IMR-90 (cell line): ENCODE data around the gene RPH3AL. TPM values are rescaled to one million over a fixed set of nuclear protein-coding genes. Genes with fewer than 3 reads are reported as not detected.

Experiments
- ATAC-seq: fragments of 200-7000 bp; cut with Tn5 transposase; 2 replicates; pipeline ENCODE4 v1.9.1; 2020; ENCODE audit warnings: low read depth, mild to moderate bottlenecking, moderate library complexity
- BruUV-seq: library from RNA; stranded (reverse); fragments of 400-500 nt; replicated peaks from 2 replicates; lab custom pipeline; 2021; lab: Mats Ljungman, UMichigan
- CTCF ChIA-PET: fragments of 300-600 bp; formaldehyde crosslinking; extraction: SDS; loops from one replicate; lab custom pipeline; 2021; ENCODE audit warnings: antibody characterized with exemption; lab: Yijun Ruan, JAX
- POLR2A ChIA-PET: fragments of 300-600 bp; sonication (Branson Sonifier 250); formaldehyde crosslinking; loops from one replicate; lab custom pipeline; 2022; ENCODE audit warnings: antibody characterized with exemption; ENCODE audit not compliant: unreplicated experiment; lab: Charles Lee
- DNase-seq: peaks from one replicate; pipeline ENCODE4 v3.0.0; 2013
- H2AFZ ChIP-seq: replicated peaks from 2 replicates; pipeline ENCODE3; 2013; ENCODE audit warnings: low read length, mild to moderate bottlenecking; ENCODE audit not compliant: poor library complexity
- H2AK5ac ChIP-seq: 2 replicates; pipeline ENCODE4 v1.6.1; 2013; ENCODE audit warnings: low read depth, low read length, inconsistent platforms
- H2AK9ac ChIP-seq: replicated peaks from 2 replicates; pipeline ENCODE3; 2013; ENCODE audit warnings: mild to moderate bottlenecking, low read depth, low read length, moderate library complexity; ENCODE audit not compliant: poor library complexity
- H2BK120ac ChIP-seq: 2 replicates; pipeline ENCODE4 v1.6.1; 2013; ENCODE audit warnings: low read depth, low read length, inconsistent platforms
- H2BK15ac ChIP-seq: 3 replicates; pipeline ENCODE4 v1.6.1; 2013; ENCODE audit warnings: low read depth, low read length, inconsistent platforms
- H2BK20ac ChIP-seq: 2 replicates; pipeline ENCODE4 v1.6.1; 2013; ENCODE audit warnings: low read depth, mild to moderate bottlenecking, inconsistent platforms, low read length, moderate library complexity
- H2BK5ac ChIP-seq: 2 replicates; pipeline ENCODE4 v1.6.1; 2013; ENCODE audit warnings: mild to moderate bottlenecking, low read depth, low read length, inconsistent platforms; ENCODE audit not compliant: poor library complexity, severe bottlenecking
- H3K14ac ChIP-seq: replicated peaks from 2 replicates; pipeline ENCODE4 v1.6.1; 2013; ENCODE audit warnings: low read depth, low read length, inconsistent platforms
- H3K18ac ChIP-seq: 2 replicates; pipeline ENCODE4 v1.6.1; 2013; ENCODE audit warnings: low read depth, low read length, control low read depth
- H3K23ac ChIP-seq: 2 replicates; pipeline ENCODE4 v1.6.1; 2013; ENCODE audit warnings: low read depth, low read length, inconsistent platforms
- H3K27ac ChIP-seq: 2 replicates; pipeline ENCODE4 v1.5.1; 2013; ENCODE audit warnings: mild to moderate bottlenecking, control low read depth, low read length; ENCODE audit not compliant: insufficient read depth
- H3K27me3 ChIP-seq: 2 replicates; pipeline ENCODE4 v1.6.1; 2013; ENCODE audit warnings: low read length; ENCODE audit not compliant: control insufficient read depth, insufficient read depth
- H3K36me3 ChIP-seq: 2 replicates; pipeline ENCODE4 v1.6.1; 2013; ENCODE audit warnings: low read length, mixed read lengths; ENCODE audit not compliant: control insufficient read depth, insufficient read depth
- H3K4ac ChIP-seq: 2 replicates; pipeline ENCODE4 v1.6.1; 2013; ENCODE audit warnings: low read depth, low read length, inconsistent platforms
- H3K4me1 ChIP-seq: 2 replicates; pipeline ENCODE4 v1.6.1; 2013; ENCODE audit warnings: low read length, mixed read lengths; ENCODE audit not compliant: control insufficient read depth, insufficient read depth
- H3K4me2 ChIP-seq: 2 replicates; pipeline ENCODE4 v1.6.1; 2013; ENCODE audit warnings: low read depth, mild to moderate bottlenecking, control low read depth, low read length, moderate library complexity
- H3K4me3 ChIP-seq: 2 replicates; pipeline ENCODE4 v1.5.1; 2013; ENCODE audit warnings: low read depth, mild to moderate bottlenecking, control low read depth, low read length, moderate library complexity; ENCODE audit not compliant: insufficient read depth
- H3K56ac ChIP-seq: 2 replicates; pipeline ENCODE4 v1.6.1; 2013; ENCODE audit warnings: low read length, inconsistent platforms; ENCODE audit not compliant: insufficient read depth; ENCODE audit errors: extremely low read depth
- H3K79me1 ChIP-seq, 2 experiments: 2 replicates each; pipeline ENCODE4 v1.6.1; 2013; ENCODE audit warnings: low read length in 2 of 2, inconsistent platforms in 1 of 2, low read depth in 1 of 2
- H3K9ac ChIP-seq: 2 replicates; pipeline ENCODE4 v1.6.1; 2013; ENCODE audit warnings: low read depth, low read length, control low read depth
- H3K9me1 ChIP-seq: 2 replicates; pipeline ENCODE4 v1.6.1; 2013; ENCODE audit warnings: low read length, inconsistent platforms; ENCODE audit not compliant: insufficient read depth
- H3K9me3 ChIP-seq: 2 replicates; pipeline ENCODE4 v1.6.1; 2013; ENCODE audit warnings: low read length; ENCODE audit not compliant: control insufficient read depth, insufficient read depth
- H4K20me1 ChIP-seq: 2 replicates; pipeline ENCODE4 v1.6.1; 2013; ENCODE audit warnings: low read length, inconsistent platforms; ENCODE audit not compliant: insufficient read depth
- H4K5ac ChIP-seq: 2 replicates; pipeline ENCODE4 v1.6.1; 2013; ENCODE audit warnings: mild to moderate bottlenecking, low read depth, low read length, control low read depth
- H4K8ac ChIP-seq, 2 experiments: 2 replicates each; pipeline ENCODE4 v1.6.1; 2013; ENCODE audit warnings: low read depth in 2 of 2, low read length in 2 of 2, control low read depth in 1 of 2, inconsistent platforms in 1 of 2
- H4K91ac ChIP-seq: 2 replicates; pipeline ENCODE4 v1.6.1; 2013; ENCODE audit warnings: low read depth, low read length, inconsistent platforms; ENCODE audit not compliant: insufficient read depth
- BHLHE40 ChIP-seq: fragments of 150-350 bp; IDR thresholded peaks from 2 replicates; pipeline ENCODE4 v1.6.1; 2016; ENCODE audit warnings: mild to moderate bottlenecking, low read depth, low read length
- CEBPB ChIP-seq: IDR thresholded peaks from 2 replicates; pipeline ENCODE4 v1.6.1; 2012; ENCODE audit warnings: low read depth, low read length, improper control_type of control experiment
- MAFK ChIP-seq: IDR thresholded peaks from 2 replicates; pipeline ENCODE4 v1.6.1; 2012; ENCODE audit warnings: low read depth, low read length, improper control_type of control experiment
- NFE2L2 ChIP-seq: fragments of 150-350 bp; IDR thresholded peaks from 2 replicates; pipeline ENCODE4 v1.6.1; 2016; ENCODE audit warnings: low read depth, mild to moderate bottlenecking, low read length
- POLR2A ChIP-seq: IDR thresholded peaks from 2 replicates; pipeline ENCODE4 v1.6.1; 2012; ENCODE audit warnings: mild to moderate bottlenecking, low read depth, low read length
- WGBS, 2 experiments: methylation state at CpG; one replicate each; pipeline versions ENCODE4 v1.1.5 to v1.1.7; 2013; ENCODE audit warnings: missing lambda C conversion rate in 2 of 2; ENCODE audit not compliant: insufficient read length in 1 of 2; ENCODE audit errors: extremely low coverage in 2 of 2; 5-methylcytosine and 5-hydroxymethylcytosine counted together
- dilution Hi-C: fragments of 300-500 bp; cut with HindIII; formaldehyde crosslinking; loops from one replicate; pipeline ENCODE4 v1.14.3; 2018; ENCODE audit warnings: low sequenced_read_pairs; ENCODE audit not compliant: unreplicated experiment
- in situ Hi-C: fragments of 300-500 bp; cut with MboI; formaldehyde crosslinking; loops from 3 replicates; pipeline ENCODE4 v1.14.3; 2019; ENCODE audit warnings: low sequenced_read_pairs, inconsistent platforms, mixed read lengths
- intact Hi-C: fragments of 100-400 bp; cut with micrococcal nuclease; formaldehyde crosslinking; loops from 2 replicates; pipeline ENCODE4 v1.10.0; 2022
- polyA plus RNA-seq, 3 experiments: library from polyadenylated mRNA; depleted of rRNA; stranded (reverse); fragments of >200 nt; gene quantifications; 2 replicates each; pipeline ENCODE4 v1.2.3, GENCODE V29; 2012; ENCODE audit warnings: low replicate concordance in 1 of 3
- total RNA-seq: library from RNA; depleted of rRNA; stranded (reverse); fragments of >200 nt; gene quantifications from 2 replicates; pipeline ENCODE4 v1.2.3, GENCODE V29; 2012
- TF ChIP-seq, protein P1 (sequence below): conservative IDR thresholded peaks from 2 replicates; pipeline ENCODE4 v1.5.1; 2012; ENCODE audit warnings: mild to moderate bottlenecking, low read depth, low read length, improper control_type of control experiment
- TF ChIP-seq, protein P2 (sequence below): fragments of 150-350 bp; IDR thresholded peaks from 2 replicates; pipeline ENCODE4 v1.6.1; 2017; ENCODE audit warnings: mild to moderate bottlenecking, antibody characterized with exemption, low read length, low read depth

RPH3AL gene
- total and polyA plus RNA-seq, 2 of the 4 experiments (the other 2 are of a cell fraction) = 1.8 to 2.5 TPM

DNA sequence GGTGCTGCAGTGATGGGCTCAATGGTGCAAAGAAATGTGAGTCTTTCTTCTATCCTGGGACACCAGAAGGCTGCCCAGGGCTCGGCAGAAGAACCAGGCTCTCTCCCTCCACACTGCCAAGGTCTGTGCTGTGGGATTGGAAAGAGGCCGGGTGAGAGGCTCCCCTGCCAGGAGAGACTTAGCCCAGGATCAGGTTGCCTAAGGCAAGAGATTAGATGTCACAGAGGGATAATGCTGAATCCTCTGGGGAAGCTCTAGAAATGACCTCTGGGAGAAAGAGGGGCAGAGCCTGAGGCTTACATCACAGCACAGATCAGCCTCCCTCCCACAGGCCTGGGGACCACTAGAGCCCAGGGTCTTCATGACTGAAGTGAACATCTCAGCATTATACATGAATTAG lies 165.5 kb downstream of the RPH3AL start:
- no CpG with 5 or more reads among the region's 2 CpGs for WGBS, 2 experiments
- Histone ChIP-seq H3K79me1 (no peaks in the 10 kb centered on the region), H3K27ac (no peak overlapping the region), H3K23ac (no peak overlapping the region), H2AFZ (no peak overlapping the region), H4K91ac (no peak overlapping the region), H4K8ac (no peak overlapping the region), H3K9me3 (no peaks in the 10 kb centered on the region), H2BK120ac (no peak overlapping the region), H4K5ac (no peak overlapping the region), H3K18ac (no peak overlapping the region), H3K9ac (no peak overlapping the region), H3K4me2 (no peak overlapping the region), H2BK5ac (no peak overlapping the region), H3K4me1 (no peaks in the 10 kb centered on the region), H3K4me3 (no peak overlapping the region), H3K27me3 (peaks cover 24% of the 10 kb centered on the region), H2BK20ac (no peak overlapping the region), H2AK5ac (no peak overlapping the region), H3K56ac (no peak overlapping the region), H3K4ac (no peak overlapping the region), H3K14ac (no peak overlapping the region), H4K20me1 (no peaks in the 10 kb centered on the region), H3K9me1 (no peaks in the 10 kb centered on the region), H3K36me3 (no peaks in the 10 kb centered on the region), H2BK15ac (no peak overlapping the region), H2AK9ac (no peak overlapping the region)
- CTCF ChIA-PET = no interaction called here
- TF ChIP-seq, protein P1, sequence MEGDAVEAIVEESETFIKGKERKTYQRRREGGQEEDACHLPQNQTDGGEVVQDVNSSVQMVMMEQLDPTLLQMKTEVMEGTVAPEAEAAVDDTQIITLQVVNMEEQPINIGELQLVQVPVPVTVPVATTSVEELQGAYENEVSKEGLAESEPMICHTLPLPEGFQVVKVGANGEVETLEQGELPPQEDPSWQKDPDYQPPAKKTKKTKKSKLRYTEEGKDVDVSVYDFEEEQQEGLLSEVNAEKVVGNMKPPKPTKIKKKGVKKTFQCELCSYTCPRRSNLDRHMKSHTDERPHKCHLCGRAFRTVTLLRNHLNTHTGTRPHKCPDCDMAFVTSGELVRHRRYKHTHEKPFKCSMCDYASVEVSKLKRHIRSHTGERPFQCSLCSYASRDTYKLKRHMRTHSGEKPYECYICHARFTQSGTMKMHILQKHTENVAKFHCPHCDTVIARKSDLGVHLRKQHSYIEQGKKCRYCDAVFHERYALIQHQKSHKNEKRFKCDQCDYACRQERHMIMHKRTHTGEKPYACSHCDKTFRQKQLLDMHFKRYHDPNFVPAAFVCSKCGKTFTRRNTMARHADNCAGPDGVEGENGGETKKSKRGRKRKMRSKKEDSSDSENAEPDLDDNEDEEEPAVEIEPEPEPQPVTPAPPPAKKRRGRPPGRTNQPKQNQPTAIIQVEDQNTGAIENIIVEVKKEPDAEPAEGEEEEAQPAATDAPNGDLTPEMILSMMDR = no peak
- TF ChIP-seq MAFK (no peak), POLR2A (no peak), NFE2L2 (no peak), BHLHE40 (no peak), CEBPB (no peak)
- TF ChIP-seq, protein P2, sequence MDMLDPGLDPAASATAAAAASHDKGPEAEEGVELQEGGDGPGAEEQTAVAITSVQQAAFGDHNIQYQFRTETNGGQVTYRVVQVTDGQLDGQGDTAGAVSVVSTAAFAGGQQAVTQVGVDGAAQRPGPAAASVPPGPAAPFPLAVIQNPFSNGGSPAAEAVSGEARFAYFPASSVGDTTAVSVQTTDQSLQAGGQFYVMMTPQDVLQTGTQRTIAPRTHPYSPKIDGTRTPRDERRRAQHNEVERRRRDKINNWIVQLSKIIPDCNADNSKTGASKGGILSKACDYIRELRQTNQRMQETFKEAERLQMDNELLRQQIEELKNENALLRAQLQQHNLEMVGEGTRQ = no peak
- no TSS peak for BruUV-seq
- ATAC-seq (no peak), DNase-seq (no peak)
- dilution Hi-C loops = no loop called here
- intact Hi-C loops = no loop called here
- POLR2A ChIA-PET = no interaction called here
- in situ Hi-C loops = no loop called here
